NCI-H2081 treated with DMSO at 0.1 percent for 48 hours (cell line): ENCODE measurements around the gene CD74.

Experiments used
- DNase-seq: peaks from one replicate; lab custom pipeline; 2025; lab: John Stamatoyannopoulos, UW

CD74 gene

GRCh38 chr5:150358261-150359095 is 54.2 kb downstream of the CD74 start:
- no peak for DNase-seq

- DNase-seq = peak; percentile 65
Measured at GRCh38 chr5:150357326-150358260, 55.1 kb downstream of the CD74 start, which contains the start of gene TCOF1. Gene TCOF1 (plus strand): TSS chr5:150357697. CDS start chr5:150357747, 50 bp downstream.

GRCh38 chr5:150356575-150357294 is 56.0 kb downstream of the CD74 start:
- no peak for DNase-seq

GRCh38 chr5:150355791-150356190 is 56.9 kb downstream of the CD74 start:
- DNase-seq = no peak

GRCh38 chr5:150353032-150353675 is 59.6 kb downstream of the CD74 start:
- DNase-seq = no peak

- no peak for DNase-seq
Measured at GRCh38 chr5:150352244-150353031, 60.3 kb downstream of the CD74 start.
